GM12874 (cell line): Measurements from ENCODE around the gene WDR82.

Experiments used
- TF ChIP-seq, protein P1 (sequence below): IDR thresholded peaks from 2 replicates; pipeline ENCODE4 v1.5.1; 2011; ENCODE audit warnings: low read depth, mild to moderate bottlenecking, control low read depth, low read length, moderate library complexity; ENCODE audit not compliant: insufficient read depth

WDR82 gene

DNA sequence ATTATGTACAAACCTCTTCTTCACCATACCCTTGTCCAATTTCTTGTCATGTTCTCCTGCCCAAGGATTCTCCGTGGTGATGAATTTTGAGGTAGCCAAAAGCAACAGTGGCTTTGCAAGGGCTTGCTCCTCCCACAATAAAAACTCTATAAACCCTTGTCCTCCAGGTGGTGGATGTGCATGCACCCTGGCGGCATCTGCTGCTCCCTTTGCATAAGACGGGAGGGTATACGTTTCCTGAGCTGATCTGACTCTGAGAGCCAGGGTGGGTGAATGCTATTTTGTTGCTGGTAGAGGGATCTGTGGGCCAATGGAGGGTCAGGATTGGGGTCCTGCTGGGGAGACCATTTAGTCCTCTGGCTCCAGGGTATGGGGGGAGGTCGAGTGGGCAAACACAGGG is 43.0 kb upstream of the WDR82 start:
- TF ChIP-seq, protein P1, sequence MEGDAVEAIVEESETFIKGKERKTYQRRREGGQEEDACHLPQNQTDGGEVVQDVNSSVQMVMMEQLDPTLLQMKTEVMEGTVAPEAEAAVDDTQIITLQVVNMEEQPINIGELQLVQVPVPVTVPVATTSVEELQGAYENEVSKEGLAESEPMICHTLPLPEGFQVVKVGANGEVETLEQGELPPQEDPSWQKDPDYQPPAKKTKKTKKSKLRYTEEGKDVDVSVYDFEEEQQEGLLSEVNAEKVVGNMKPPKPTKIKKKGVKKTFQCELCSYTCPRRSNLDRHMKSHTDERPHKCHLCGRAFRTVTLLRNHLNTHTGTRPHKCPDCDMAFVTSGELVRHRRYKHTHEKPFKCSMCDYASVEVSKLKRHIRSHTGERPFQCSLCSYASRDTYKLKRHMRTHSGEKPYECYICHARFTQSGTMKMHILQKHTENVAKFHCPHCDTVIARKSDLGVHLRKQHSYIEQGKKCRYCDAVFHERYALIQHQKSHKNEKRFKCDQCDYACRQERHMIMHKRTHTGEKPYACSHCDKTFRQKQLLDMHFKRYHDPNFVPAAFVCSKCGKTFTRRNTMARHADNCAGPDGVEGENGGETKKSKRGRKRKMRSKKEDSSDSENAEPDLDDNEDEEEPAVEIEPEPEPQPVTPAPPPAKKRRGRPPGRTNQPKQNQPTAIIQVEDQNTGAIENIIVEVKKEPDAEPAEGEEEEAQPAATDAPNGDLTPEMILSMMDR: no peak

DNA sequence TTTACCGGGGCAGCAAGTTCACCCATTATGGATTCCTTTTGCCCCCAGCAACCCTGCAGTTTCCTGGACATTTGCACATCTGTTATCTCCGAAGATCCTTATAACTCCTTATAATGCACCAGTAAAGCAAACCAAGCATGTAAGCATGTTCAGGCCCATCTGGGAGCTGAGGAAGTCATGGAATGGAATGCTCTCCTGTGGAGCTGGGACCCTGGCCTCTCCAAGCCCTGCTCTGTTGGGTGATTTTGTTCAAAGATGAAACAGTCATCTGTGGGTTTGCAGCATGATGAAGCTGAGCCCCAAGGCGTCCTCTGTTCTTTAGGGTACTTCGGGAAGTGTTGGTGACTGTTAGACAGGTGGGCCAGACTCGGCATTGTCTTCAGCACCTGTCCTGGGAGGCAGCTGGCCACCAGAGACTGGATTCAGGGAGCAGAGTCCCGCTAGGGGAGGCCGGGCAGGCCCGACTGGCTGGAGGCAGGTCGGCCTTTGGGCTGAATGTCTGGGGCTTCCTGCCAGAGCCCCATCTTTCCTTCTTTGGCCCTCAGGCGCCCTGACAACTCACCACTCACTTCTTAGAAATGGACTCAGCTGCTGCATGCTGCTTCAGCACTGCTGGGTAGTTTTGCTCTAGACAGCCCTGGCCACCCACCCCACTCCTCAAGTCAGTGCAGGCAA is 41.6 kb upstream of the WDR82 start:
- TF ChIP-seq, protein P1: no peak

DNA sequence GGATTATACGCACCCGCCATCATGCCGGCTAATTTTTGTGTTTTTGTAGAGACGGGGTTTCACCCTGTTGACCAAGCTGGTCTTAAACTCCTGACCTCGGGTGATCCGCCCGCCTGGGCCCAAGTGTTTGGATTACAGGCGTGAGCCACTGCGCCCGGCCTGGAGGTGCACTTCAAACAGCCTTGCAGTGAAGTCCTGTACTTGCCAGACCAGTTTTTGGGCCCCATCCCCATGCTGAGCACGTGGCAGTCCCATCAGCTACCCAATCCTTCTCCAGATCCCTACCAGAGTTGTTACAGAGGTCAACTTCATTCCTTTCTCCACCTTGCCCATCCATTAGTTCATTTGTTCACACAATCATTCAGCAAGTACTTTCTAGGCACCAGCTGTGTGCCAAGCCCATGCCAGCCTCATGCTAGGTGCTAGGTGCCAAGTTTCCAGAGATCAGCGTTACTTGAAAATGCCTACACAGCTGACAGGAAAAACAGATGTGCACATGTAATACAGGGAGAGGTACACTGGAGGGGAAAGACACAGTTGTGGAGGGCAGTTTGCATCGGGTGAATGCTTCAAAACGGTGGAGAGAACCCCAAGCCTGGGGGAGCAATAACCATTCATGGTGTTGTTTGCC is 39.9 kb upstream of the WDR82 start:
- TF ChIP-seq, protein P1: no peak

DNA sequence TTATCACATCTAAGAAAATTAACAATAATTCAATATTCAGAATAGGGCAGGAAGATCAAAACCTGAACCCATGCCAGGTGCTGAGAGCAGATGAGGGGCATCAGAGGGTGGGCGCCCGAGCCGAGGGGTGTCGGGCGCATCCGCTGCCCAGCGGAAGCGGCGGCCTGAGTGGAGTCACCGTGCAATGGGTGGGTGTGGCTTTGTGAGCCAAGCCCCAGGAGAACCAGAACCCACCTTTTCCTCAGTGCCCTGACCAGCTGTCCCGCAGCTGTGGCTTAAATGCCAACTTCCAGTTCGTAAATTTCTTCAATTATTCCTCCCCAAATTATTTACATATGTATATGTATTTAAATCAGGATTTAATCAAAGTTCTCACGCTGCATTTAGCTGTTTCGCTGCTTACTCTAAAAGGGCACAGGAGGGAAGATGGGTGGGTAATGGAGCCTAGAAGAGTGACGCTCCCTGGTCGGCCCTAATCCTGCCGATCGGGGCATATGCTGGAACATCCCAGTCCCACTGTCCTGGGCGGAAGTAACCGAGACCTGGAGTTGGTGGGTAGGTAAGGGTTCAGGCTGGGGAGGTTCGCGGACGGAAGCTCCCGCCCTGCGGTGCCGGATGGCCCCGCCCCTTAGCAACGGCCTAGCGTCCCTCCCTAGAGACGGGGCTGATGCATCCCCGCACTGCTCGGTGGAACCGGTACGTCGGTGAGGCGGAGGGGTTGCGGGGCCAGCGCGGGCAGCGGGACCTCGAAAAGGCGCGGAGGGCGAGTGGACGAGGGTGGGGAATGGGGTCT is 39.0 kb upstream of the WDR82 start:
- TF ChIP-seq, protein P1: no peak

DNA sequence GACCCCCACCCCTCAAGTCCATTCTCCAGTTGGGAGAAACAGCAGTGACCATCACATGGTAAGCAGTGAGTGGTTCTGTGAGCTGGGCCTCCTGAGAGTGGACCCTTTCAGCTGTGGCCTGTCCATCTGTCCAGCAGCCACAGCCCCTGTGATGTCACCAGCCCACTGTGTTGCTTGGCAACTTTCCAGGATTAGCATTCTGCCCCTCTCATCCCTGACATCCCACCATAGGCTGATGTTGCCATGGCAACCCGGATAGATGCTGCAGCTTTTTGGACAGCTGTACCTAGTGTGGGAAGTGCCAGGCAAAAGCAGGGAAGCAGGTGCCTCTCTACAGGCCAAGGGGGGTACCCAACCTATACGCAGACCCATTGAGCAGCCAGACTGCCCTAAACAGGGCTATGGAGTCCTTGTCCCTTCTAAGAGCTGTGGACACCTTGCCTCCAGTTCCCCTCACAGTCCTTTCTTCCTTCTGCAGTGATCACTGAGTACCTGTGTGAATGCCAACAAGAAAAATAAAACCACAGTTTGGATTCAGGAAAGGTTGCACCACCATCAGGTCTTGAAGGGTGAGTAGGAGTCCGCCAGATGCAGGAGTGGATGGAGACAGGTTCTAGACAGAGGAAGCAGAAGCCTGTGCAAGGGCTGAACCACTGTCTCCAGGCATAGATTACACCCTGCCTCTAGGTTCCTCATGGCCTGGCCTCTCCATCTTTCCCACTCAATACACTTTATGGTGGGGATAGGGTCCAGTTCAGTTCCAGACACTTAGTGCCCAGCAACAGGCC is 37.7 kb upstream of the WDR82 start, which contains the start of gene DNAH1:
TSS of gene DNAH1 (plus strand) at position 343 of the 788 bp plus-strand sequence. CDS start 6,124 bp downstream, outside the sequence.
- TF ChIP-seq, protein P1: no peak

DNA sequence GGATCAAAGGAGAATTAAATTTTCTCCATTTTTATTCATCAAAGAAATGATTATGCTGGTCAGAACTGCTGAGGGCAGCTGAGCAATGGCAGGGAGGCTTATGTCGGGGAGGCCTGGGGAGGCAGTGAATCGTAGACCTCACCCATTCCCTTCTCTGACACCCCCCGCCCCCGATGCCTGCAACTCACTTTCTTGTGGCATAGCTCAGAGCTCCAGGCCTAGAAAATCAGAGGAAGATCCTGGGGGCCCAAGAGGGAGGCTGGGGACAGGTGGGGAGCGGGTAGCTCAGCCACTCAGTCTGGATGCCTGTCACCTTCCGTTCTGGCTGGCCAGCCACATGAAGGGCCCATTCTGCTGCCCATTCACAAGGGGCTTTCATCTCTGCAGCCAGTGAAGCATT is 36.6 kb upstream of the WDR82 start:
- TF ChIP-seq, protein P1: no peak
